H1 (cell line): ENCODE measurements around the gene HDC. TPM values are rescaled to one million over a fixed set of nuclear protein-coding genes. Genes with fewer than 3 reads are reported as not detected.

ENCODE experiments used
- CREB1 ChIP-seq: IDR thresholded peaks from 2 replicates; pipeline ENCODE4 v1.6.1; 2012; ENCODE audit warnings: inconsistent platforms
- E2F6 ChIP-seq: IDR thresholded peaks from 2 replicates; pipeline ENCODE4 v1.6.1; 2012; ENCODE audit warnings: inconsistent platforms
- EP300 ChIP-seq, 2 experiments: IDR thresholded peaks; 1 replicate in 1 of 2; 2 replicates in 1 of 2; pipeline ENCODE4 v1.6.1; 2011 to 2012; ENCODE audit warnings: low read depth in 2 of 2, low read length in 2 of 2, mild to moderate bottlenecking in 2 of 2, borderline replicate concordance in 1 of 2, inconsistent platforms in 1 of 2, moderate library complexity in 1 of 2
- KDM5A ChIP-seq: fragments of 200-600 bp; IDR thresholded peaks from 2 replicates; pipeline ENCODE4 v1.7.1; 2012; ENCODE audit warnings: mild to moderate bottlenecking, low read length, inconsistent platforms, mixed read lengths
- NANOG ChIP-seq: IDR thresholded peaks from 2 replicates; pipeline ENCODE4 v1.6.1; 2011; ENCODE audit warnings: low read length, low read depth, mild to moderate bottlenecking, inconsistent platforms; ENCODE audit not compliant: insufficient read depth, poor library complexity, severe bottlenecking
- RFX5 ChIP-seq: IDR thresholded peaks from 2 replicates; pipeline ENCODE4 v1.6.1; 2011; ENCODE audit warnings: low read depth, low read length, improper control_type of control experiment, borderline replicate concordance
- SIN3A ChIP-seq, 2 experiments: IDR thresholded peaks in 1 of 2; conservative IDR thresholded peaks in 1 of 2; 2 replicates each; pipeline ENCODE4 v1.6.1; 2011 to 2012; ENCODE audit warnings: low read length in 2 of 2, improper control_type of control experiment in 1 of 2, low read depth in 1 of 2, mild to moderate bottlenecking in 1 of 2
- TBP ChIP-seq: IDR thresholded peaks from 2 replicates; pipeline ENCODE4 v1.6.1; 2011; ENCODE audit warnings: low read depth, low read length, improper control_type of control experiment
- TCF12 ChIP-seq: IDR thresholded peaks from 2 replicates; pipeline ENCODE4 v1.6.1; 2011; ENCODE audit warnings: low read depth, mild to moderate bottlenecking, low read length
- TEAD4 ChIP-seq: IDR thresholded peaks from 2 replicates; pipeline ENCODE4 v1.6.1; 2012; ENCODE audit warnings: low read depth, low read length, inconsistent platforms, mixed read lengths
- polyA plus RNA-seq, 7 experiments: library from polyadenylated mRNA; depleted of rRNA in 3 of 7; stranded (reverse) in 5 of 7; unstranded in 2 of 7; fragments of >200 nt in 5 of 7; fragments of 200-250 nt in 2 of 7; gene quantifications; 1 replicate in 5 of 7; 2 replicates in 1 of 7; 4 replicates in 1 of 7; pipeline versions ENCODE4 v1.2.1 to v1.2.3, GENCODE V29; 2011 to 2013; ENCODE audit warnings: missing spikeins in 2 of 7, mixed read lengths in 2 of 7
- total RNA-seq: library from RNA; stranded (reverse); fragmentation: NEBNext Ultra II Directional; extraction: Animal tissue kit (Norgen Biotek cat#: 25700); gene quantifications from 2 replicates; pipeline ENCODE4 v1.2.1, GENCODE V29; 2021

HDC gene
- total and polyA plus RNA-seq, 2 of the 8 experiments (the other 6 are each of a cell fraction or from before 2014, with no cell fraction given) = 0.20 to 0.22 TPM

- no peak for TF ChIP-seq TEAD4
- TF ChIP-seq NANOG = no peak
- no peak for TF ChIP-seq KDM5A
- TF ChIP-seq E2F6 = no peak
- no peak for TF ChIP-seq TCF12
- no peak for TF ChIP-seq TBP
- no peak for TF ChIP-seq EP300 (IDR thresholded peaks at IDR 0.05; ENCODE audit: borderline replicate concordance in 1 of 2, low read depth in 2 of 2, low read length in 2 of 2)
- no peak for TF ChIP-seq SIN3A (conservative IDR thresholded peaks at IDR 0.05 in 1 of 2, IDR thresholded peaks at IDR 0.05 in 1 of 2; ENCODE audit: low read depth in 1 of 2, low read length in 2 of 2)
- no peak for TF ChIP-seq RFX5
- no peak for TF ChIP-seq CREB1
Observed at GRCh38 chr15:50247819-50248655, 17.5 kb downstream of the HDC start (continued).
